Activated CD4-positive, alpha-beta T cell treated with anti-CD3 and anti-CD28 coated beads, Interleukin-2, Interleukin-6, amounts not matched to agents 100 ng/mL and 50 ng/mL, durations not matched to agents 16 hours and 8 hours (primary cell): Measurements from ENCODE around the gene HCCS.

Source experiments
- DNase-seq: peaks from one replicate; pipeline ENCODE4 v3.0.0-alpha.2; 2020

HCCS gene

GRCh38 chrX:11124112-11124511 lies 13.0 kb downstream of the HCCS start:
- DNase-seq: no peak

GRCh38 chrX:11125060-11125459 lies 13.9 kb downstream of the HCCS start:
- DNase-seq: no peak

GRCh38 chrX:11129534-11130105 lies 18.5 kb downstream of the HCCS start:
- DNase-seq: no peak

- no peak for DNase-seq
Measured at GRCh38 chrX:11130136-11130535, 19.0 kb downstream of the HCCS start.

DNA sequence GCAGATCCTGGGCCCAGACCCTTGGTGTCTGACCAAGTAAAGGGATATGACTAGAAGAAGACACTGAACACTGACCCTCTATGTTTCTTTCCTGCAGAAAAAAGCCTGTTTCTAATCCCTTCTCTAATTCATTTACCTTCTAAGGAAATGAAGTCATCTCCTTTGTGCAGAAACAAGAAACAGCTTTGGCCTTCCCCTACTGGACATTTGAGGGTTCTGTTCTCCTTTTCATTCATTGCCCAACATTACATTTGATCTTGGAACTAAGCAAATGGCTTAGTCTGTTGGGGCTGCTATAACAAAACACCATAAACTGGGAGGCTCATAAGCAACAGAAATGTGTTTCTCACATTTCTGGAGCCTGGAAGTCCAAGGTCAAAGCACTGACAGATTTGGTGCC lies 20.0 kb downstream of the HCCS start:
- no peak for DNase-seq

DNA sequence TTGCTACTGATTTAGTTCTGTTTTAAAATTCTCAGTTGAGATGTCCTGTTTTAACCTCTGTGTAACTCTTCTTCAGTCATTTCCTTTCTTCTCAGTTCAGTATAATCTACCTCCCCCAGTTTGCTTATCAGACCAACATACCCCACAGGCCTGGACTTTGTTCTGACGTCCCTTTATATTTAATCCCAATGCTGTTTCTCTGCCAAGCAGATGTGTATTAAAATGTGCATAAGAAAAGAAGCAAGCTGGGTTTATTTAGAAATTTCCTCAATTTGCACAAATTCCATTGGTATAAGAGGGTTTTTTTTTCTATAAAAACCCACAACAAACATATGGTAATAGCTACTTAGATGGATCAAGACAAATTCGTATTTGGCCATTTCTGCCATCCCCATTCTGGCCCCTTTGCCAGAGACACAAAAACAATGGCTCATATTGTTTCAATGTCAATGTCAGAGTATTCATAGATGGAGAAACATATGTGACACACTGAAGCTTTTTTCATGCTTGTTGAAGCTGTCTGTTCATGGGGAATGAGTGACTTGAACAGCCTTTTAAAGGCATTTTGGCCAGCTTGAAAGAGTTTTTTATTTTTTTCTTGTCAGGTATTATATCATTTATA lies 24.5 kb downstream of the HCCS start:
- no peak for DNase-seq

DNA sequence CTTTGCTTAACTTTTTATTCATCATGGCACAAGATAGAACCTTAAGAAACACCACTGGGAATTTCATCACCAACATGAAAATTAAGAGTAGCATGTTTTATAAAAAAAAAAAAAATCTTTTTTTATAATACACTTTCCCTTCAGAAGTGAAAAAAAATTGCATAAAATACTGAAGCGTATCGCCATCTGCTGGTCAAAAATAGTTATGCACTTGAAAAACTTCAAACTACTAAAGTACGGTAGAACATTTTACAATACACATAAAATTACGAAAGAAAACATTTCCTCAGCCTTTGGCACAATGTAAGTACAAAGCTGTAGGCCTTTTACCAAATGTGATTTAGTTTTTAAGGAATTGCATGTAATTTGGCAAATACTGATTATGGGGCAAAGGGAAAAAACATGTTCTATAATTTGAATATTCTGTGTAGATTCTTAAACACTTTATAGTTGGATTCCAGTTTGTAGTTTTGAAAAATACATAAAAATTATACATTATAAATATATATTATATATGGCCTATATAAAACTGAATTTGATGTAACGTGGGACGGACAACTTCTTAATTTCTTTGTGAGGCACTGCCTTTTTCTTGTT lies 26.5 kb downstream of the HCCS start:
- DNase-seq: peak; percentile 24

DNA sequence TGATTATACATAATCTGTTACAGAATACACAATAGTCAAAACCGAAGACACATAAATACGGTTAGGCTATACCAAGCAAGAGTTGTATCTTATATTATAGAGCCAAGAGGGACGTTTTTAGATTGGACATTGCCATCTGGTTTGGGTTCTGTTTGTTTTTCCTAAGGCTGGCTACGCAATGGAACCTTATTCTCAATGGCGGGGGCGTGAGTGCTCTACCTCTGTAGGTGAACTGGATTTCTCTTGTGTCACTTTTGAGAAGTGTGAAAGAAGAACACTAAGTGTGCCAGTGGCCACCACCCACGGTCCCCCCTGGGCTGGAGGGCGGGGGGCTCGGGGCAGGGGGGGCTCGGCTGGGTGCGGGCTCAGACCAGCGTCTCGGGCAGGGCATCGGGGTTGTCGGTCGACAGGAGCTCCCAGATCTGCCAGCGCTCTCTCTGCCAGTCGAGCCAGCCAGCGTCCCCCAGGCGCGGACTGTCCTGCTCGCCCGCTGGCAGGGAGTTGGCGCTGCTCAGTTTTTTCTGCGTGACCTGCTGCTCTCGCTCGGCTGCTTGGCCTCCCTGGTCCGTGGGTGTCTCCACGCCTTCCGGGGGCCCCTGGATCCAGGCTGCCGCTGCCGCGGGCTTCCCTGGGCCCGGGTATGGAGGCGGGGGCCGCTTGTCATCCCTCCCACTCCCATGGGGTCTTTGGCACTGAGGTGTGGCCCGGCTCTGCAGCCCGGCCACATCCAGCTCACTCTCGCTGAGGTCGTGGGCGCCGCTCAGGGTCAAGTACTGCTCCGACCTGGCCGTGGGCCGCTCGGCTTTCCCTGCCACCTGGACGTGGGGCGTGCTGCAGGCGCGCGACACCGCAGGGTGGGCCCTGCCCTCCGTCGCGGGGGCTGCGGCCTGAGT lies 27.6 kb downstream of the HCCS start:
- no peak for DNase-seq

GRCh38 chrX:11143931-11144678 lies 33.0 kb downstream of the HCCS start:
- DNase-seq: peak; percentile 83

- DNase-seq: no peak
Measured at GRCh38 chrX:11146411-11146810, 35.3 kb downstream of the HCCS start.

GRCh38 chrX:11148401-11148800 lies 37.3 kb downstream of the HCCS start:
- DNase-seq: no peak

- DNase-seq: no peak
Measured at GRCh38 chrX:11151799-11152559, 40.8 kb downstream of the HCCS start.

DNA sequence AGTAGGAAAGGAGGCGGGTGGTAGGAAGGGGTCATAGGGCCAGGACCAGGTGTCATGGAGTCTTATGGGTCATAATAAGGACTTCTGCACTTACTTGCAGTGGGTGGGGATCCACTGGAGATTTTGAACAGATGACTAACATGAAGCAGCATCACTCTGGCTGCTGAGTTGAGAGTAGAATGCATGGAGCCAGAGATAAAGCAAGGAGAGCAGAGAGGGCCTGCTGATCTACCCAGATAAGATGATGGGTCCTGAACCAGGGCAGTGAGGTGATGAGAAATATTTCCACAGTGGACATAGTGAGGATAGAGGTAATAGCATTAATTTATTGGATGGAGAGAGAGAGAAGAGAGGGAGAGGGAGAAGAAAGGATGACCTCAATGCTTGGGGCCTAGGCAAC lies 48.0 kb downstream of the HCCS start:
- DNase-seq: no peak

- no peak for DNase-seq
Measured at GRCh38 chrX:11164433-11164832, 53.3 kb downstream of the HCCS start.

GRCh38 chrX:11171956-11172355 lies 60.8 kb downstream of the HCCS start:
- no peak for DNase-seq

DNA sequence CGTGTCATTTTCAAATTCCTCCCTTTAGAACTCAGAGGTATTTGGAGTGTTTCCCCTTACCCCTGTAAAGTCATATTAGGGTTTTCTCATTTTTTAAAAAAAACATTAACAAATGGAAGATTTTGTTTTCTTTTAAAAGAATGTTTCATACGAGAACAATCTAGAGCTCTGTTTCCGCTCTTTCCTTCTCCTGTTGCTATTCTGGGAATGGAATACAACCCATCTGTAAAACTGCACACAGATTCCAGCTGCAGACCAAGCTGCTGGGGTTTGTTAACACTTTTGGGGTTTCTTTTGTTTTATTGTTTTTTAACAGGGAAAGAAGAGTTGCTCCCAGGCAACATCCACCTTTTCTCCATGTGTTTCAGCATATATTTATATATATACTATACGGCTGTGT lies 61.3 kb downstream of the HCCS start:
- no peak for DNase-seq
